GM12872 (cell line): Measurements from ENCODE around the gene LYST.

Experiments
- CTCF ChIP-seq: IDR thresholded peaks from 3 replicates; pipeline ENCODE4 v1.5.1; 2011; ENCODE audit warnings: low read depth, mild to moderate bottlenecking, low read length, moderate library complexity; ENCODE audit not compliant: insufficient read depth

Gene LYST

GRCh38 chr1:235631816-235632215 is 234.9 kb downstream of the LYST start:
- no peak for TF ChIP-seq CTCF

- no peak for TF ChIP-seq CTCF
These were observed 238.2 kb downstream of the LYST start for GRCh38 chr1:235628316-235629005.

- TF ChIP-seq CTCF = no peak
These were observed 240.9 kb downstream of the LYST start for GRCh38 chr1:235625831-235626230.

GRCh38 chr1:235625340-235625739 is 241.4 kb downstream of the LYST start:
- TF ChIP-seq CTCF = no peak

- no peak for TF ChIP-seq CTCF
These were observed 241.9 kb downstream of the LYST start for GRCh38 chr1:235624721-235625333.

- no peak for TF ChIP-seq CTCF
These were observed 243.5 kb downstream of the LYST start for GRCh38 chr1:235622936-235623779.

- no peak; the same call in 2 of the 3 replicates for TF ChIP-seq CTCF
These were observed 248.9 kb downstream of the LYST start for GRCh38 chr1:235617808-235618207.
